Vagina (tissue), 2 donors: ENCODE results near the gene ITGAL.

Experiments used
- CTCF ChIP-seq, 3 experiments: fragments of 450-650 bp in 2 of 3; fragments of 200-600 bp in 1 of 3; sonication (generic) in 1 of 3; IDR thresholded peaks; one replicate each; pipeline ENCODE4 v1.5.1; 2017 to 2019; ENCODE audit warnings: antibody characterized with exemption in 3 of 3, mild to moderate bottlenecking in 2 of 3, moderate library complexity in 2 of 3
- POLR2A ChIP-seq, 2 donors: fragments of 450-650 bp; IDR thresholded peaks; one replicate each; pipeline ENCODE4 v1.6.1; 2017; ENCODE audit warnings: antibody characterized with exemption in 2 of 2, mild to moderate bottlenecking in 2 of 2, moderate library complexity in 2 of 2

- TF ChIP-seq CTCF (IDR thresholded peaks at IDR 0.05) (no peak), POLR2A (IDR thresholded peaks at IDR 0.05) (no peak)
Measured at GRCh38 chr16:30551781-30552180, 79.2 kb downstream of the ITGAL start.
